ENCODE measurements around the gene ARHGAP4.
A peak's percentile ranks its signal among the peaks of the same experiment; 100 is the strongest.

DNA sequence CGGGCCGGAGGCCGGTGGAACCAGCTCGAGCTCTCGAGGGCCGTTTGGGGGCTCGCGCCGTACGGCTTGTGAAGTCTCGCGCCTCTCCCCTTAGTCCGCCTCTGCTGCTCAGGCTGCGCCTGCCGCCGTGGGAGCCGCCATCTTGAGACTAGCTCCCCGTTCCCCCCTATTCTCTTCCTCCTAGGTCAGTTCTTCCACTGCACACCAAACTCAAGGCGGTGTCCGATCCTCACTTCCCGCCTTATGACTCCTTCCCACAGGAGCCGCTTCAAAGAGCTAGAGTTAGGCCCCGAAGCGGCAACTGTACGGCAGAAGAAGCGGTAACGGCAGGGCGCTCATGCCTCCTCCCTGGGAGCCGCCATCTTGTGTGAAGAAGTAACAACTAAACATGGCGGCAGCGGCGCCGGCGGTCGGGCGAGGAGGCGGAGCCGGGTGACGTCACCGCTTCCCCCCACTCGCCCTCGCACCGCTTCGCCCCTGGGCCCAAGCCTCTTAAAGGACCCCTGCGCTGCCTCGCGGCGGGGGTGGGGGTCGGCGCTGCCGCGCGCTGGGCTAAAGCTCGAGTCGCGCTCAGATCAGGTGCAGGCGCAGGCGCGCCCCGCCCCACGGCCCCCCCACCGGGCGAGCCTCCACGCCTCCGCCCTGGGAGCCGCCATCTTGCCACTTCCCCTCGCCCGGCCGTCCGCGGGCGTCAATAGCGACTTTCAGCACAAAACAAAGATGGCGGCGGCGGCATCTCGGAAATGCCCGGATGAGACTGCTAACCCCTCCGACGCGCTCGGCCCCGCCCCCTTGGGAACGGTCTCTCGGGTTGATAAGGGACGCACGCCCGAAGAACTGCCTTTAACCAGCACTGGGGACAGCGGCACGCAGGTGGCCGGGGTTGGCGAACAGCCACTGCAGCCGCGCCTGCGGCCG, 45.6 kb upstream of the ARHGAP4 start, which contains the start of gene HCFC1:
- TF ChIP-seq, protein P1, sequence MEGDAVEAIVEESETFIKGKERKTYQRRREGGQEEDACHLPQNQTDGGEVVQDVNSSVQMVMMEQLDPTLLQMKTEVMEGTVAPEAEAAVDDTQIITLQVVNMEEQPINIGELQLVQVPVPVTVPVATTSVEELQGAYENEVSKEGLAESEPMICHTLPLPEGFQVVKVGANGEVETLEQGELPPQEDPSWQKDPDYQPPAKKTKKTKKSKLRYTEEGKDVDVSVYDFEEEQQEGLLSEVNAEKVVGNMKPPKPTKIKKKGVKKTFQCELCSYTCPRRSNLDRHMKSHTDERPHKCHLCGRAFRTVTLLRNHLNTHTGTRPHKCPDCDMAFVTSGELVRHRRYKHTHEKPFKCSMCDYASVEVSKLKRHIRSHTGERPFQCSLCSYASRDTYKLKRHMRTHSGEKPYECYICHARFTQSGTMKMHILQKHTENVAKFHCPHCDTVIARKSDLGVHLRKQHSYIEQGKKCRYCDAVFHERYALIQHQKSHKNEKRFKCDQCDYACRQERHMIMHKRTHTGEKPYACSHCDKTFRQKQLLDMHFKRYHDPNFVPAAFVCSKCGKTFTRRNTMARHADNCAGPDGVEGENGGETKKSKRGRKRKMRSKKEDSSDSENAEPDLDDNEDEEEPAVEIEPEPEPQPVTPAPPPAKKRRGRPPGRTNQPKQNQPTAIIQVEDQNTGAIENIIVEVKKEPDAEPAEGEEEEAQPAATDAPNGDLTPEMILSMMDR (IDR thresholded peaks at IDR 0.05) = no peak
- TF ChIP-seq POLR2A (IDR thresholded peaks at IDR 0.05) (no peak), EP300 (IDR thresholded peaks at IDR 0.05; ENCODE audit: low read depth) (no peak), POLR2AphosphoS5 (IDR thresholded peaks at IDR 0.05) (peak; percentile 43 to 49 (median 47))
